Fibroblast of lung (primary cell): ENCODE data around the gene TOX2. TPM values are rescaled to one million over a fixed set of nuclear protein-coding genes. Genes with fewer than 3 reads are reported as not detected.

Experiments
- DNase-seq, 2 donors: peaks; one replicate each; pipeline versions ENCODE4 v3.0.0 to v3.0.0-alpha.2; 2010; ENCODE audit warnings: low read depth in 2 of 2
- H2AFZ ChIP-seq: 2 replicates; pipeline ENCODE4 v1.5.1; 2012; ENCODE audit warnings: low read length, control low read depth, inconsistent platforms
- H3K27ac ChIP-seq: 2 replicates; pipeline ENCODE4 v1.5.1; 2011; ENCODE audit warnings: low read length, control low read depth; ENCODE audit not compliant: insufficient read depth
- H3K27me3 ChIP-seq: 2 replicates; pipeline ENCODE4 v1.5.1; 2011; ENCODE audit warnings: mild to moderate bottlenecking, low read length; ENCODE audit not compliant: control insufficient read depth, insufficient read depth
- H3K36me3 ChIP-seq: 2 replicates; pipeline ENCODE4 v1.5.1; 2011; ENCODE audit warnings: low read length; ENCODE audit not compliant: control insufficient read depth, insufficient read depth
- H3K4me1 ChIP-seq: 2 replicates; pipeline ENCODE4 v1.5.1; 2011; ENCODE audit warnings: low read length; ENCODE audit not compliant: control insufficient read depth, insufficient read depth; ENCODE audit errors: extremely low read depth
- H3K4me2 ChIP-seq: 2 replicates; pipeline ENCODE4 v1.5.1; 2011; ENCODE audit warnings: low read length, control low read depth; ENCODE audit not compliant: insufficient read depth; ENCODE audit errors: extremely low read depth
- H3K4me3 ChIP-seq, 4 experiments: fragments of 200-600 bp in 1 of 4; sonication (generic) in 1 of 4; replicated peaks in 1 of 4; 2 replicates each; pipeline ENCODE4 v1.5.1; 2011 to 2016; ENCODE audit warnings: low read length in 4 of 4, low read depth in 3 of 4, mild to moderate bottlenecking in 3 of 4, control low read depth in 2 of 4, inconsistent platforms in 1 of 4, mixed read lengths in 1 of 4; ENCODE audit not compliant: insufficient read depth in 1 of 4; ENCODE audit errors: control extremely low read depth in 1 of 4
- H3K79me2 ChIP-seq: 2 replicates; pipeline ENCODE4 v1.5.1; 2012; ENCODE audit warnings: mild to moderate bottlenecking, low read length, inconsistent platforms; ENCODE audit not compliant: control insufficient read depth, insufficient read depth
- H3K9ac ChIP-seq: 2 replicates; pipeline ENCODE4 v1.5.1; 2011; ENCODE audit warnings: mild to moderate bottlenecking, low read length, control low read depth; ENCODE audit not compliant: insufficient read depth
- H3K9me3 ChIP-seq: 2 replicates; pipeline ENCODE4 v1.5.1; 2012; ENCODE audit warnings: low read depth, low read length; ENCODE audit not compliant: control insufficient read depth, insufficient read depth
- H4K20me1 ChIP-seq: 2 replicates; pipeline ENCODE4 v1.5.1; 2011; ENCODE audit warnings: low read length; ENCODE audit not compliant: control insufficient read depth, insufficient read depth; ENCODE audit errors: extremely low read depth
- CTCF ChIP-seq, 2 donors: IDR thresholded peaks in 1 of 2; conservative IDR thresholded peaks in 1 of 2; 1 replicate in 1 of 2; 2 replicates in 1 of 2; pipeline ENCODE4 v1.5.1; 2011 to 2012; ENCODE audit warnings: low read length in 2 of 2, control low read depth in 1 of 2, inconsistent platforms in 1 of 2, low read depth in 1 of 2, mild to moderate bottlenecking in 1 of 2
- EZH2 ChIP-seq: IDR thresholded peaks from 2 replicates; pipeline ENCODE4 v1.5.1; 2012; ENCODE audit warnings: low read length, control low read depth, mild to moderate bottlenecking; ENCODE audit errors: missing control alignments
- polyA plus RNA-seq, 2 donors: library from polyadenylated mRNA; depleted of rRNA in 1 of 2; stranded (reverse) in 1 of 2; unstranded in 1 of 2; fragments of >200 nt; gene quantifications; 2 replicates each; pipeline ENCODE4 v1.2.1, GENCODE V29; 2011 to 2012; ENCODE audit warnings: missing spikeins in 1 of 2
- total RNA-seq: library from RNA; depleted of rRNA; stranded (reverse); fragments of >200 nt; gene quantifications from 2 replicates; pipeline ENCODE4 v1.2.1, GENCODE V29; 2014

TOX2 gene
- total and polyA plus RNA-seq, 2 donors (not counting 1 experiment from before 2014, with no cell fraction given) = 5.9 to 9.6 TPM

DNA sequence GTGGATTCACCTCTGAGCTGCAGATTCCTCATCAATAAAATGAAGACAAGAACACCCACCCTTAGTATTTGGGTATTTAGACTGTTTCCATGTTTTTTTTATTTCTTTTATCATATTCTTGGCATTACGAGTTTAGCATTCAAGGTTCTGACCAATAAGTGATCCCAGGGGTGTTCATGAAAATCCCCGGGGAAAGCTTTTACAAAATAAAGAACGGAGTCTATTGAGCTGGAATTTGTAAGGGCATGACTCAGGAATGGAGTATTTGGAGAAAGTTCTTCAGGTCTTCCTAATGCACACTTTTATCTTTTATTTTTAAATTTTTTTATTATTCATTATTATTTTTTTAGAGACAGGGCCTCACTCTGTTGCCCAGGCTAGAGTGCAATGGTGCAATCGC, 19.4 kb upstream of the TOX2 start:
- Histone ChIP-seq H3K4me3 (no peak overlapping the region), H3K9me3 (no peaks in the 10 kb centered on the region), H3K4me2 (no peak overlapping the region), H2AFZ (no peak overlapping the region), H3K27me3 (no peaks in the 10 kb centered on the region), H3K9ac (no peak overlapping the region), H3K27ac (no peak overlapping the region), H4K20me1 (no peaks in the 10 kb centered on the region), H3K36me3 (no peaks in the 10 kb centered on the region), H3K4me1 (peaks cover 3% of the 10 kb centered on the region), H3K79me2 (no peaks in the 10 kb centered on the region)
- DNase-seq = peak in 1 of 2 donors; percentile 56
- TF ChIP-seq EZH2 (no peak), CTCF (conservative IDR thresholded peaks at IDR 0.05 in 1 of 2, IDR thresholded peaks at IDR 0.05 in 1 of 2; ENCODE audit: low read depth in 1 of 2, low read length in 2 of 2) (no peak)

DNA sequence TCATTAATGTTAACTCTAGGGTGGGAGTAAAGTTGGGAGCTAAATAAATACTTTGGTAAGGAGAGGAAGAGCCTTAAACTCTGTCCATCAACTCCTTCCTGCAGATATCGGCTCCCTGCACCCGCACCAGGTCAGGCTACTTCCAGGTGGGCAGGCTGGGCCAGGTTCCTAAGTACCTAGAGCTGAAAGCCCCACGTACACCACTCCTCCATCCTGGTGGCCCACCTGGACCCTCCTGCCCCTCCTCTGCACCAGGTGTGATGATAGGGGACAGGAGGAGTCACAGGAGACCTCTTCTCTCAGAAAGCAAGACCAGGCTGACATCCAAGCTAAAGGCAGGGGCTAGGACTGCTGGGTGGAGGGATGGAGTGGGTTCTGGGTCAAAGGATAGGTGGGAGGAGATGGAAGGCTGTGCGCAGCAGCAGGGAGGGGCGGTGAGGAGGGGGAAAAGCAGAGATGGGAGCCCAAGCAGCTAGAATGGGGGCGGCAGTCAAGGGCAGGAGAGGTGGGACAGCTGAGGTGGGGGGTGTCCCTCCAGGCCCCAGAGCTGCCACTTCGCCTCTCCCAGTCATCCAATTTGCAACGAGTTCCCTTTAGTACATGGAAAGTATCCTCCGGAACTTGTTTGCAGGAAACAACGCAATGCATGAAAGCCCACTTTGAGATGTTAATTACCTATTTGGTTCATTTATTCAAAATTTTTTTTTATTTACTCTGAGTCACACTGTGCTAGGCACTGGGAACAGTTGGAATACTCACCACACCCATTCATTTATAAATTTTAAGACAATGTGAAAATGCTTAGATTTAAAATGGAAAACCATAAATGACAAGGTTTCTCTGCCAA, 15.2 kb upstream of the TOX2 start:
- DNase-seq = no peak
- H3K36me3 ChIP-seq = no peaks in the 10 kb centered on the region
- no peak overlapping the region for H3K9ac ChIP-seq
- H3K27ac ChIP-seq = no peak overlapping the region
- no peak for TF ChIP-seq EZH2
- no peak for TF ChIP-seq CTCF (conservative IDR thresholded peaks at IDR 0.05 in 1 of 2, IDR thresholded peaks at IDR 0.05 in 1 of 2; ENCODE audit: low read depth in 1 of 2, low read length in 2 of 2)
- H3K79me2 ChIP-seq = no peaks in the 10 kb centered on the region
- no peaks in the 10 kb centered on the region for H3K27me3 ChIP-seq
- no peaks in the 10 kb centered on the region for H3K9me3 ChIP-seq
- H2AFZ ChIP-seq = no peak overlapping the region
- H3K4me1 ChIP-seq = peaks cover 2% of the 10 kb centered on the region
- no peak overlapping the region for H3K4me3 ChIP-seq
- no peaks in the 10 kb centered on the region for H4K20me1 ChIP-seq
- no peak overlapping the region for H3K4me2 ChIP-seq

DNA sequence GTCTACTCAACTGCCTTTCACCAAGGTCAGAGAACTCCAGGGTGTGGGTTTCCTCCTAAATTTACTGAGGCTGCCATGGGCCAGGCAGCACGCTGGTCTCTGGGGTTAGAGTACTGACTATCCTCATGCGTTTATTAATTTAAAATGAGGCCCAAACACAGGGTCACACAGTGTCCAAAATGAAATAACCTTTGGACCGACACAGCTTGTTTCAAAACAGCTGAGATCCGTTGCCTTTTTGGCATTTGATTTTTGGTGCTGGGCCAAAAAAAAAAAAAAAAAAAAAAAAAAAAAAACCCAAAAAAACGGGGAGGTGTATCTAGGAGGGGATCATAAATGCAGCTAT, 14.6 kb upstream of the TOX2 start:
- Histone ChIP-seq H4K20me1 (no peaks in the 10 kb centered on the region), H3K79me2 (no peaks in the 10 kb centered on the region), H3K9ac (no peak overlapping the region), H3K27me3 (no peaks in the 10 kb centered on the region), H3K4me1 (no peaks in the 10 kb centered on the region), H3K27ac (no peak overlapping the region), H3K4me3 (no peak overlapping the region), H3K9me3 (no peaks in the 10 kb centered on the region), H2AFZ (no peak overlapping the region), H3K36me3 (no peaks in the 10 kb centered on the region), H3K4me2 (no peak overlapping the region)
- peak in 1 of 2 donors; percentile 53 for DNase-seq
- TF ChIP-seq CTCF (conservative IDR thresholded peaks at IDR 0.05 in 1 of 2, IDR thresholded peaks at IDR 0.05 in 1 of 2; ENCODE audit: low read depth in 1 of 2, low read length in 2 of 2) (no peak), EZH2 (no peak)
